SH-SY5Y (cell line): ENCODE results near the gene GFRA3.

ENCODE experiments used
- GATA2 ChIP-seq: IDR thresholded peaks from 2 replicates; pipeline ENCODE4 v1.6.1; 2011; ENCODE audit warnings: mild to moderate bottlenecking, low read depth, low read length
- GATA3 ChIP-seq: IDR thresholded peaks from 2 replicates; pipeline ENCODE4 v1.6.1; 2011; ENCODE audit warnings: low read depth, mild to moderate bottlenecking, low read length, moderate library complexity

- TF ChIP-seq GATA2: no peak
- no peak for TF ChIP-seq GATA3
Measured at GRCh38 chr5:138238034-138238433, 36.4 kb downstream of the GFRA3 start.
